HCEC 1CT (cell line): ENCODE data around the gene PAGR1.
A peak's percentile ranks its signal among the peaks of the same experiment; 100 is the strongest.
"Not testable (repeated sequence)": the region's sequence is repeated elsewhere in the genome, so short reads cannot be mapped to it uniquely, and the experiment has no call there.

Experiments
- DNase-seq: peaks from one replicate; pipeline ENCODE4 v3.0.0-alpha.2; 2017

Gene PAGR1

DNA sequence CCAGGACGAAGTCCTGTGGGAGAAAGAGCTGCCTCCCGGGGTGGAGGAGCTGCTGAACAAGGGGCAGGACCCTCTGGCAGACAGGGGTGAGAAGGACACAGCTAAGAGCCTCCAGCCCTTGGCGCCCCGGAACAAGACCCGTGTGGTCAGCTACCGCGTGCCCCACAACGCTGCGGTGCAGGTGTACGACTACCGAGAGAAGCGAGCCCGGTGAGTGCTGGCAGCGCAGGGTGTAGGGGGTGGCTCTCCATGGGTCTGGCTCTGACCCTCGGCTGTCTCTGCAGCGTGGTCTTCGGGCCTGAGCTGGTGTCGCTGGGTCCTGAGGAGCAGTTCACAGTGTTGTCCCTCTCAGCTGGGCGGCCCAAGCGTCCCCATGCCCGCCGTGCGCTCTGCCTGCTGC is 25.7 kb downstream of the PAGR1 start:
- no peak for DNase-seq

- DNase-seq, result no peak
Observed at GRCh38 chr16:29842732-29843346, 26.9 kb downstream of the PAGR1 start.

DNA sequence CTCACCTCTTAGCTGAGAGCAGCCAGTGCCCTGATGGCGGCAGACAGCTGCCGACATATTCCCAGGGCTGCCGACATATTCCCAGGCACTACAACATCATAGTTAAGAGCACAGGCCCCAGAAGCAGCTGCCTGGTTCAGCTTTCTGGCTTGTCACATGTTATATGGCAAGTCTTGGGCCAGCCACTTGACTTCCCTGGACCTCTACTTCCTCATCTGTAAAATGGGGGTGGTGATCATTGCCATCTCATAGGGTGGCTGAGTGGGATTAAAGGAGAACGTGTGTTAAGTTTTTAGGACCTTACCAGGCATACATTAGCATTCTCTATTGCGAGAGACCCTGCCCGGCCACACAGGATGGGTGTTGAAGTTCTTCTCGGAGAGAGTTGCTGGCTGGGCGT is 28.0 kb downstream of the PAGR1 start:
- DNase-seq, result no peak

DNA sequence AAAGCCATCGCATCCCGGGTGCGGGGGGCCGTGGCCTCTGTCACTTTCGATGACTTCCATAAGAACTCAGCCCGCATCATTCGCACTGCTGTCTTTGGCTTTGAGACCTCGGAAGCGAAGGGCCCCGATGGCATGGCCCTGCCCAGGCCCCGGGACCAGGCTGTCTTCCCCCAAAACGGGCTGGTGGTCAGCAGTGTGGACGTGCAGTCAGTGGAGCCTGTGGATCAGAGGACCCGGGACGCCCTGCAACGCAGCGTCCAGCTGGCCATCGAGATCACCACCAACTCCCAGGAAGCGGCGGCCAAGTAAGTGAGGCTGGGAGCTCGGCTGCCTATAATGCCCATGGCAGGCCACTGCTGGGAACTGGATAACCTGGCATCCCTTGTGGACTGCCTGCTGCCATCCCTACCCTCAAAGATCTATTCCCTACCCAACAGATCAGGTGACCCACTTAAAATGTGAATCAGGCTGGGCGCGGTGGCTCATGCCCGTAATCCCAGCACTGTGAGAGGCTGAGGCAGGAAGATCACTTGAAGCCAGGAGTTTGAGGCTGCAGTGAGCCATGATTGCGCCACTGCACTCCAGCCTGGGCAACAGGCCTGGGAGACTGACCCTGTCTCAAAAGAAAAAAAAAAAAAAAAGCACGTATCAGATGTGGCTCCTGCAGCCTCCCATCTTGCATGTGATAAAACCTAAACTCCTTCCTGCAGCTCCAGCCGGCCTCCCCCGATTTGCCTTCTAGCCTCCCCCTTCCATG is 28.8 kb downstream of the PAGR1 start:
- no peak for DNase-seq

- DNase-seq, result no peak
Observed at GRCh38 chr16:29845656-29846055, 29.7 kb downstream of the PAGR1 start.

GRCh38 chr16:29848420-29849297 is 32.7 kb downstream of the PAGR1 start:
- peak; percentile 62 for DNase-seq

- DNase-seq, result no peak
Observed at GRCh38 chr16:29849505-29849904, 33.6 kb downstream of the PAGR1 start.

- no peak for DNase-seq
Observed at GRCh38 chr16:29850998-29851397, 35.0 kb downstream of the PAGR1 start.

DNA sequence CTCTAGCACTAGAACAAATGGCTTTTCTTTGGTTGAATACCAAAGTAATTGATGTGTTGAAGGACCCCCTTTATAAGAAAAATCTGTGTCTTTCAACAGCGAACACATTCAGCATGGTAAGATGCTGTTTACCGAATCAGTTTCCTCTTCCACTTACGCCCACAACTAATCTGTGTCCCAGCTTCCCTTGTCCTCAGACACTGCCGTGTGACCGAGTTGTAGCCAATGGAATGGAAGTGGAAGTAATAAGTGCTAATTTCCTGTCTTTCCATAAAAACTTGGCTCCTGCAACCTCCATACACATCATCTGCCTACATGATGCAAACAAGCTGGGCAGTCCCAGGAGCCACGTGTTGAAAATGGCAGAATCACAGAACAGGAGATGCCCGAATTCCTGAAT is 36.7 kb downstream of the PAGR1 start:
- DNase-seq, result peak; percentile 54

- no peak for DNase-seq
Observed at GRCh38 chr16:29854520-29855100, 38.7 kb downstream of the PAGR1 start.

GRCh38 chr16:29857133-29857760 is 41.3 kb downstream of the PAGR1 start:
- peak; percentile 26 for DNase-seq

DNA sequence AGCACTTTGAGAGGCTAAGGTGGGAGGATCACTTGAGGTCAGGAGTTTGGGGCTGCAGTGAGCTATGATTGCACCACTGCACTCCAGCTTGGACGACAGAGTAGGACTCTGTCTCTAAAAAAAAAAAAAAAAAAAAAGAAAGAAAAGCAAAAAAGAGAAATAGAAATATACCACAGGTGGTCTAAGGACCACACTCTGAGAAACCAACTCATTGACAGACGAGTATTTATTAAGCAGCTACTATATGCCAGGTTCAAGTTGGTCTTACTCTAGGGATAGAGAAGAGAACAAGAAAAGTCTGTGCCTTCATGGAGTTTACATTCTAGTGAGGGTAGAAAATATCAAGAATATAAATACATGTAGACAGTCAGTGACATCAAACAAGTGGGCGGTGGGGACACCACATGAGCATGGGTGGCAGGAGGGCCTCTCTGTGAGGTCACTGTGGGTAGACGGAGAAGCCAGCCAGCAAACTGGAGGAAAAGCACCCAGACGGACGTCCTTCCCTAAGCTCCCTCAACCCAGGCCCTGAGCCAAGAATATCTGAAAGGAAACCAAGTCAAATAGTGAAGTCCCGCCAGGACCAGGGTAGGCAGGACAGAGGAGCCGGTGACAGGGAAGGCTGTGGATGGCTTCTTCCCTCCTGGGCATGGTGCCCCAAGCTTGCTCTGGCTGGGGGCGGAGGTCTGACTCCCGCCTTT is 42.3 kb downstream of the PAGR1 start:
- no peak for DNase-seq

- no peak for DNase-seq
Observed at GRCh38 chr16:29858974-29859373, 43.0 kb downstream of the PAGR1 start.

DNA sequence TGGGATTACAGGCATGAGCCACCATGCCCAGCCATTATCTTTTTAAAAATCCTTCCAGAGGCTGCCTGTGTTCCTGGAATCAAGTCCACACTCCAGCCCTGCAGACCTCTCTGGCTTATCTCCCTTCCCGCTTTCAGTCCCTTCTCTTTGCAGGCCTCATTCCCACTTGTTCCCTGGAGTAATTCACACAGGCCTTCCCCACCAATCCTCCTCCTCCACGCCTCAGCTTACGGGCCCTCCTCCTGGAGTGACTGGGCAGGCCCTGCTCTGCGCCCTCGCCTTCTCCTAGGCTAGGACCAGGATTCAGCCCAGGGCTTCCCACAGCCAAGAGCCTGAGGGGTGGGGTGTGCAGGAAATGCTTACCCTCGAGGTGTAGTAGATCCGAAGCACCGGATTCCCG is 44.3 kb downstream of the PAGR1 start:
- DNase-seq, result no peak

- no peak for DNase-seq
Observed at GRCh38 chr16:29862383-29862883, 46.5 kb downstream of the PAGR1 start.

DNA sequence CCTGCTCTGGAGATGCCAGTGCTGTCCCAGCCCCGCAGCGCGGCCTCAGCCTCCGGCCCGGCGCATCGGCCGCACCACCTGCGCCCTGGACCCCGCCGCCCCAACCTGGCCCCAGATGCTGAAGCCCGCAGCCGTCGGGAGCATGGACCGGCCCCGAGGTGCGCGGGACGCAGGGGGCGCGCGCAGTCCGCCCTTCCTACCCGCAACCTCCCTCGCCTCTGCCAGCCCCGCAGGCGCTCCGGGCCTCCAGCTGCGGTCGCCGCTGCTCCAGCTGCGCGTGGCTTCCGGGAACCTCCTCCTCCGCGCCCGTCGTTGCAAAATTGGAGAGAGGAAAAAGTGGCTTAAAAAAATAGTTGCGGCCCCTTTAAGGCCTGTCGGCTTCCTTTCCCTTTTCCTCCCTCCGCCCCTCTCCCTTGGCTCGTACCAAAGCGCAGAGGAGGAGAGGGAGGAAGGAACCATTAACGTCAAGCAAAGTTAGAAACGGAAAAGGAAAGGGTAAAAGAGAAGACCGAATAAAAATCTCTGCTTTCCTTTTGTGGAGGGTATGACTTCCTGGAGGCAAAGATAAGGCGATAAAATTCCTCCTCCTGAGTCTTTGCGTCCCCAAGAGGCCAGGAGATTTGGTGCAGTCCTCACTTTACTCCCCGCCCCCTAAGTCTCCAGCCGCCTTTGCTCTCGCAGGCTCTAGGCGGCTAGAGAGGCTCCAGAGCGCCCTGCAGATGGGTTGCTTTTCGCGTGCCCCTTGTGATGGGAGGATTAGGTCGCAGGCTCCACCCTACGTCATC is 47.1 kb downstream of the PAGR1 start, which contains the start of gene CDIPT:
TSS of gene CDIPT (minus strand) at position 343 of the 785 bp plus-strand sequence. CDS start 369 bp downstream, outside the sequence.
- peak; percentile 98 for DNase-seq

GRCh38 chr16:29863669-29863984 is 47.7 kb downstream of the PAGR1 start:
- no peak for DNase-seq

- no peak for DNase-seq
Observed at GRCh38 chr16:29864205-29864604, 48.3 kb downstream of the PAGR1 start.

- no peak for DNase-seq
Observed at GRCh38 chr16:29868396-29869009, 52.6 kb downstream of the PAGR1 start.

- DNase-seq, result not testable (repeated sequence)
Observed at GRCh38 chr16:29869067-29869466, 53.1 kb downstream of the PAGR1 start.
